ENCODE measurements around the gene ST8SIA5. TPM values are rescaled to one million over a fixed set of nuclear protein-coding genes. Genes with fewer than 3 reads are reported as not detected.

The ST8SIA5 gene
- polyA plus RNA-seq, 3 donors: 0.92 to 1.3 (median 0.94) TPM

- DNase-seq (ENCODE audit: extremely low read depth in 1 of 11, low read depth in 9 of 11, low spot score in 4 of 11): no peak
Measured at GRCh38 chr18:46649071-46649862, 107.6 kb downstream of the ST8SIA5 start.

GRCh38 chr18:46646468-46646867, 110.4 kb downstream of the ST8SIA5 start:
- DNase-seq (ENCODE audit: extremely low read depth in 1 of 11, low read depth in 9 of 11, low spot score in 4 of 11): no peak

- DNase-seq (ENCODE audit: extremely low read depth in 1 of 11, low read depth in 9 of 11, low spot score in 4 of 11): no peak
Measured at GRCh38 chr18:46642561-46642960, 114.3 kb downstream of the ST8SIA5 start.

- DNase-seq (ENCODE audit: extremely low read depth in 1 of 11, low read depth in 9 of 11, low spot score in 4 of 11): no peak
Measured at GRCh38 chr18:46641917-46642316, 114.9 kb downstream of the ST8SIA5 start.

- DNase-seq (ENCODE audit: extremely low read depth in 1 of 11, low read depth in 9 of 11, low spot score in 4 of 11): no peak
Measured at GRCh38 chr18:46639386-46639785, 117.5 kb downstream of the ST8SIA5 start.

- DNase-seq (ENCODE audit: extremely low read depth in 1 of 11, low read depth in 9 of 11, low spot score in 4 of 11): no peak
Measured at GRCh38 chr18:46636040-46636630, 120.7 kb downstream of the ST8SIA5 start.

- DNase-seq (ENCODE audit: extremely low read depth in 1 of 11, low read depth in 9 of 11, low spot score in 4 of 11): no peak
Measured at GRCh38 chr18:46632401-46633071, 124.3 kb downstream of the ST8SIA5 start.

- no peak for DNase-seq (ENCODE audit: extremely low read depth in 1 of 11, low read depth in 9 of 11, low spot score in 4 of 11)
Measured at GRCh38 chr18:46630991-46631390, 125.9 kb downstream of the ST8SIA5 start.

- DNase-seq (ENCODE audit: extremely low read depth in 1 of 11, low read depth in 9 of 11, low spot score in 4 of 11): no peak
Measured at GRCh38 chr18:46630160-46630559, 126.7 kb downstream of the ST8SIA5 start.

- no peak for DNase-seq (ENCODE audit: extremely low read depth in 1 of 11, low read depth in 9 of 11, low spot score in 4 of 11)
Measured at GRCh38 chr18:46629361-46629760, 127.5 kb downstream of the ST8SIA5 start.

- DNase-seq (ENCODE audit: extremely low read depth in 1 of 11, low read depth in 9 of 11, low spot score in 4 of 11): no peak
Measured at GRCh38 chr18:46628206-46628605, 128.6 kb downstream of the ST8SIA5 start.

GRCh38 chr18:46627136-46627535, 129.7 kb downstream of the ST8SIA5 start:
- DNase-seq (ENCODE audit: extremely low read depth in 1 of 11, low read depth in 9 of 11, low spot score in 4 of 11): no peak

- DNase-seq (ENCODE audit: extremely low read depth in 1 of 11, low read depth in 9 of 11, low spot score in 4 of 11): no peak
Measured at GRCh38 chr18:46625069-46625468, 131.8 kb downstream of the ST8SIA5 start.

- no peak for DNase-seq (ENCODE audit: extremely low read depth in 1 of 11, low read depth in 9 of 11, low spot score in 4 of 11)
Measured at GRCh38 chr18:46624127-46624526, 132.7 kb downstream of the ST8SIA5 start.

- DNase-seq (ENCODE audit: extremely low read depth in 1 of 11, low read depth in 9 of 11, low spot score in 4 of 11): no peak
Measured at GRCh38 chr18:46623541-46623940, 133.3 kb downstream of the ST8SIA5 start.

GRCh38 chr18:46622999-46623398, 133.9 kb downstream of the ST8SIA5 start:
- no peak for DNase-seq (ENCODE audit: extremely low read depth in 1 of 11, low read depth in 9 of 11, low spot score in 4 of 11)

GRCh38 chr18:46622451-46622850, 134.4 kb downstream of the ST8SIA5 start:
- no peak for DNase-seq (ENCODE audit: extremely low read depth in 1 of 11, low read depth in 9 of 11, low spot score in 4 of 11)

- no peak for DNase-seq (ENCODE audit: extremely low read depth in 1 of 11, low read depth in 9 of 11, low spot score in 4 of 11)
Measured at GRCh38 chr18:46621871-46622270, 135.0 kb downstream of the ST8SIA5 start.

GRCh38 chr18:46621111-46621766, 135.6 kb downstream of the ST8SIA5 start:
- no peak for DNase-seq (ENCODE audit: extremely low read depth in 1 of 11, low read depth in 9 of 11, low spot score in 4 of 11)

- no peak for DNase-seq (ENCODE audit: extremely low read depth in 1 of 11, low read depth in 9 of 11, low spot score in 4 of 11)
Measured at GRCh38 chr18:46619559-46619958, 137.3 kb downstream of the ST8SIA5 start.
